Keratinocyte (primary cell): ENCODE data around the gene PSMC1.

ENCODE experiments used
- EZH2 ChIP-seq: IDR thresholded peaks from one replicate; pipeline ENCODE4 v1.6.1; 2012; ENCODE audit warnings: inconsistent platforms, mild to moderate bottlenecking, low read length, moderate library complexity
- TF ChIP-seq, protein P1 (sequence below), 3 experiments: IDR thresholded peaks in 1 of 3; conservative IDR thresholded peaks in 1 of 3; optimal IDR thresholded peaks in 1 of 3; 2 replicates in 2 of 3; 3 replicates in 1 of 3; pipeline versions ENCODE3 to v1.5.1; 2011; ENCODE audit warnings: low read length in 3 of 3, mild to moderate bottlenecking in 3 of 3, moderate library complexity in 2 of 3, control low read depth in 1 of 3, inconsistent platforms in 1 of 3; ENCODE audit not compliant: insufficient read depth in 2 of 3; ENCODE audit errors: extremely low read depth in 1 of 3

- TF ChIP-seq, protein P1, sequence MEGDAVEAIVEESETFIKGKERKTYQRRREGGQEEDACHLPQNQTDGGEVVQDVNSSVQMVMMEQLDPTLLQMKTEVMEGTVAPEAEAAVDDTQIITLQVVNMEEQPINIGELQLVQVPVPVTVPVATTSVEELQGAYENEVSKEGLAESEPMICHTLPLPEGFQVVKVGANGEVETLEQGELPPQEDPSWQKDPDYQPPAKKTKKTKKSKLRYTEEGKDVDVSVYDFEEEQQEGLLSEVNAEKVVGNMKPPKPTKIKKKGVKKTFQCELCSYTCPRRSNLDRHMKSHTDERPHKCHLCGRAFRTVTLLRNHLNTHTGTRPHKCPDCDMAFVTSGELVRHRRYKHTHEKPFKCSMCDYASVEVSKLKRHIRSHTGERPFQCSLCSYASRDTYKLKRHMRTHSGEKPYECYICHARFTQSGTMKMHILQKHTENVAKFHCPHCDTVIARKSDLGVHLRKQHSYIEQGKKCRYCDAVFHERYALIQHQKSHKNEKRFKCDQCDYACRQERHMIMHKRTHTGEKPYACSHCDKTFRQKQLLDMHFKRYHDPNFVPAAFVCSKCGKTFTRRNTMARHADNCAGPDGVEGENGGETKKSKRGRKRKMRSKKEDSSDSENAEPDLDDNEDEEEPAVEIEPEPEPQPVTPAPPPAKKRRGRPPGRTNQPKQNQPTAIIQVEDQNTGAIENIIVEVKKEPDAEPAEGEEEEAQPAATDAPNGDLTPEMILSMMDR (optimal IDR thresholded peaks at IDR 0.05 in 1 of 3, IDR thresholded peaks at IDR 0.05 in 1 of 3, conservative IDR thresholded peaks at IDR 0.05 in 1 of 3; ENCODE audit: extremely low read depth in 1 of 3, insufficient read depth in 2 of 3, low read length in 3 of 3) = no peak
- TF ChIP-seq EZH2 = no peak
These were observed 39.6 kb downstream of the PSMC1 start for GRCh38 chr14:90295870-90296516.
